ENCODE data around the gene USP4.
"Not testable (repeated sequence)": the region's sequence is repeated elsewhere in the genome, so short reads cannot be mapped to it uniquely, and the experiment has no call there.

The USP4 gene

GRCh38 chr3:49339941-49340800 is at the start of gene USP4:
TSS of gene USP4 (minus strand) at chr3:49340053. CDS start at chr3:49340024, 29 bp downstream.
- DNase-seq = peak; percentile 92

- no peak for DNase-seq
These were observed 49.4 kb upstream of the USP4 start for GRCh38 chr3:49389297-49389696.

- DNase-seq = no peak
These were observed 48.5 kb upstream of the USP4 start for GRCh38 chr3:49388289-49388820.

GRCh38 chr3:49387721-49388120 is 47.9 kb upstream of the USP4 start:
- no peak for DNase-seq

GRCh38 chr3:49386056-49386756 is 46.4 kb upstream of the USP4 start:
- no peak for DNase-seq

GRCh38 chr3:49385617-49386016 is 45.8 kb upstream of the USP4 start:
- no peak for DNase-seq

- DNase-seq = no peak
These were observed 43.5 kb upstream of the USP4 start for GRCh38 chr3:49383387-49383786.

- DNase-seq = no peak
These were observed 38.5 kb upstream of the USP4 start for GRCh38 chr3:49378249-49378895.

- peak; percentile 21 for DNase-seq
These were observed 37.6 kb upstream of the USP4 start for GRCh38 chr3:49377483-49377882.

GRCh38 chr3:49371946-49372345 is 32.1 kb upstream of the USP4 start:
- no peak for DNase-seq

- no peak for DNase-seq
These were observed 30.9 kb upstream of the USP4 start for GRCh38 chr3:49370585-49371290.

GRCh38 chr3:49362561-49362960 is 22.7 kb upstream of the USP4 start:
- DNase-seq = no peak

- no peak for DNase-seq
These were observed 19.8 kb upstream of the USP4 start for GRCh38 chr3:49359623-49360022.

- no peak for DNase-seq
These were observed 19.0 kb upstream of the USP4 start for GRCh38 chr3:49358884-49359225.

GRCh38 chr3:49358217-49358883 is 18.5 kb upstream of the USP4 start, which contains the start of gene GPX1:
TSS of gene GPX1 (minus strand) at chr3:49358353. CDS start at chr3:49358278, 75 bp downstream.
- peak; percentile 78 for DNase-seq

- peak; percentile 48 for DNase-seq
These were observed 17.8 kb upstream of the USP4 start for GRCh38 chr3:49357443-49358216.

GRCh38 chr3:49357095-49357442 is 17.2 kb upstream of the USP4 start:
- not testable (repeated sequence) for DNase-seq

GRCh38 chr3:49352890-49353421 is 13.1 kb upstream of the USP4 start:
- no peak for DNase-seq

- DNase-seq = no peak
These were observed 12.4 kb upstream of the USP4 start for GRCh38 chr3:49352281-49352680.

GRCh38 chr3:49351521-49352011 is 11.7 kb upstream of the USP4 start:
- DNase-seq = no peak
